Measurements from ENCODE around the gene SLC39A6. TPM values are rescaled to one million over a fixed set of nuclear protein-coding genes. Genes with fewer than 3 reads are reported as not detected.

The SLC39A6 gene
- total RNA-seq, 1 donor from 2014 or later = 39.5 TPM

Other genes with a start within 250 kb of the SLC39A6 start
- 76.0 TPM for gene RPRD1A, start 61.8 kb downstream of the SLC39A6 start, total RNA-seq
- 96.2 TPM for gene ELP2, start 559 bp upstream of the SLC39A6 start, total RNA-seq
- 0.31 TPM for gene MOCOS, start 58.2 kb upstream of the SLC39A6 start, total RNA-seq
- gene FHOD3, start 168.4 kb upstream of the SLC39A6 start, total RNA-seq = 33.0 TPM